Right lobe of liver (tissue), 4 donors: Measurements from ENCODE around the gene HGFAC.

Experiments used
- POLR2A ChIP-seq: fragments of 450-650 bp; IDR thresholded peaks from one replicate; pipeline ENCODE4 v1.6.1; 2017; ENCODE audit warnings: antibody characterized with exemption, mild to moderate bottlenecking
- TF ChIP-seq, protein P1 (sequence below), 4 donors: fragments of 200-600 bp in 3 of 4; fragments of 450-650 bp in 1 of 4; IDR thresholded peaks; one replicate each; pipeline versions ENCODE4 v1.5.1 to v1.8.0; 2016 to 2022; ENCODE audit warnings: antibody characterized with exemption in 4 of 4, mild to moderate bottlenecking in 2 of 4
- donor health status: DM: no; HTN: no; CAD: no.
- donor health status: DM: no; HTN: no; CAD: no.
- donor health status: DM: no; HTN: yes; CAD: no.

DNA sequence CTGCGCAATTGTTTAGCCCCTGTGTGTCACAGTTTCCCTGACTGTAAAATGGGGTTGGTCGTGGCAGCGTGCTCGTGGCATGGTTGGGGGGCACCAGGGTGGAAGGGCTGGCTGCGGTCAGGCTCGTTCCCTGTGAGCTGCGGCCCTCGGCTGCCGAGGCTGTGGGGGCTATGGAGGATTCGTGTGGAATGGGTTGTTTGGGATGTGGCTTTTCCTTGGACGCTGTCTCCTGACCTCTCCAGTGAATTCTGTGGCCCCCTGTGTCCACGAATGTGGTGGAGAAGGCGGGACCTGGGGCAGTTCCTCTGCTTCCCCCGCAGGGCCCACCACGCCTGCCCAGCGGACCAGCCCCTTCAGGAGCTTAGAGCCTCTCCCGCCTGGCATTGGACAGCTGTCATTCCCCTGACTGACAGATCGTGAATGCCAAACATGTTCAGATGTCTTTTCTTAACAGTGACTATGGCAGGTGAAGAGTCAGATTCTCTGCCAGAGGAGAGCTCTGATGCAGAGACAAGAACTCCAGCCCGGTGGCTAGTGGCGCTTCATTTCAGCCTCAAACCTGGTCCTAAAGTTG, 17.2 kb upstream of the HGFAC start:
- TF ChIP-seq, protein P1, sequence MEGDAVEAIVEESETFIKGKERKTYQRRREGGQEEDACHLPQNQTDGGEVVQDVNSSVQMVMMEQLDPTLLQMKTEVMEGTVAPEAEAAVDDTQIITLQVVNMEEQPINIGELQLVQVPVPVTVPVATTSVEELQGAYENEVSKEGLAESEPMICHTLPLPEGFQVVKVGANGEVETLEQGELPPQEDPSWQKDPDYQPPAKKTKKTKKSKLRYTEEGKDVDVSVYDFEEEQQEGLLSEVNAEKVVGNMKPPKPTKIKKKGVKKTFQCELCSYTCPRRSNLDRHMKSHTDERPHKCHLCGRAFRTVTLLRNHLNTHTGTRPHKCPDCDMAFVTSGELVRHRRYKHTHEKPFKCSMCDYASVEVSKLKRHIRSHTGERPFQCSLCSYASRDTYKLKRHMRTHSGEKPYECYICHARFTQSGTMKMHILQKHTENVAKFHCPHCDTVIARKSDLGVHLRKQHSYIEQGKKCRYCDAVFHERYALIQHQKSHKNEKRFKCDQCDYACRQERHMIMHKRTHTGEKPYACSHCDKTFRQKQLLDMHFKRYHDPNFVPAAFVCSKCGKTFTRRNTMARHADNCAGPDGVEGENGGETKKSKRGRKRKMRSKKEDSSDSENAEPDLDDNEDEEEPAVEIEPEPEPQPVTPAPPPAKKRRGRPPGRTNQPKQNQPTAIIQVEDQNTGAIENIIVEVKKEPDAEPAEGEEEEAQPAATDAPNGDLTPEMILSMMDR (IDR thresholded peaks at IDR 0.05) = no peak
- TF ChIP-seq POLR2A = no peak
